ENCODE results near the gene DHRS7B.

- TF ChIP-seq POLR2A (IDR thresholded peaks at IDR 0.05), result no peak
- TF ChIP-seq CTCF (IDR thresholded peaks at IDR 0.05), result no peak
- no peak for TF ChIP-seq EP300 (IDR thresholded peaks at IDR 0.05)
These were observed 37.6 kb upstream of the DHRS7B start for GRCh38 chr17:21089145-21089544.

Data from tibial nerve (tissue), 4 donors.